Measurements from ENCODE around the gene XRCC3.

XRCC3 gene

DNA sequence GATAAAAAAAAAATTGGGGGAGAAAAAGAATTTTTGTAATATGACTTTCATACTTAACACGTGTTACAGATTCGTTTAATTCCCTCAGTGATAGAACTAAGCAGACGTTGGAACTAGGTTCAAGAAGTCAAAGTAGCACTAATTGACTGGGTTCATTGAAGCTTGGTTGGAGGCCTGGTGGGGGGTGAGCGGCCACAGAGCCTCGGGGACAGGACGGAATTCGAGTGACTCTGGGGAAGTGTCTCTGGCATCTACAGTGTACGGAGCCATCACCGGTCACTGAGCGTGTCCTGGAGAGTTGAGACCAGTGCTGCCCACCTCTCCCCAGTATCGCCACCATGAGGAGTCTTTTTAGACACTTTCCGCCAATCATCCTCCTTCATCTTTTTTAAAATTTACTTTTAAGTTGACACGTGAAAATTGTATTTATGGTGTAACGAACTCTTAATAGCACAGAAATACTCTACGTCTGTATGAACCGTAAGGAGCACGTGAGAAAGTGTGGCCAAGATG lies 1.7 kb upstream of the XRCC3 start:
- Histone ChIP-seq H3K4me3 (ENCODE audit: low read depth, low read length, poor library complexity, severe bottlenecking) (peak overlapping the region; percentile 71), H3K9ac (ENCODE audit: low read length) (peak overlapping the region; percentile 78)

DNA sequence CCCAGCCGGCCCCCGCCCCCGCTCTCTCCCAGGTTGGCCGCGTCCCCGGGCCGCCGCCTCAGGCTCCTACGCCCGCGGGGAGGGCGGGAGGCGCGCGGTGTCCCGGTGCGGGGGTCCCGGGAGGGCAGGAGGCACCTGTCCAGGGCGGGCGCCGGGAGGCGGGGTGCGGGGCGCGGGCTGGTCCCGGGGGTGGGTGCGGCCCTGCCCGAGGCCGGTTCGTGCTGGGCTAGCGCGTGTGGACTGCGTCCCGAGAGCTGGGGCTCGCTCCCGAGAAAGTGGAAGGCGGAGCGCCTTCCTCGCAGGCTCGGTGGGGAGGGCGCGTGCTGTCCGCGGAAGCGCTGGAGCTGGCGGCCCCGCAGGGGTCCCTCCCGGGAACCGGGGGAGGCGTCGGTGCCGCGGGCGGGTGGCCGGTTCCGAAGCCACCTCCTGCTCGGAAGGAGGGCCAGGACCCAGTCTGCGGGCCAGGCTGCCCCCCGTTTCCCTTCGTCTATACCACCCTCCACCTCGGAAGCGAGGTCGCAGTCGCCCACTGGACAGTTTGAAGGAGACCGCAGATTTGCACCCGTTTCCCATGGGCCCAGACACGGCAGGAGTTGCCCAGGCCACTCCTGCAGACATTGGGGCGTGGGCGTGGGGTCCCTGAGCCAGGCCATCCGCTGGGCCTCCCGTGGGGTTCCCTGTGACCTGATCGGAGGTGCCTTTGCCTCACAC lies 995 bp upstream of the XRCC3 start:
- H3K4me2 ChIP-seq (ENCODE audit: low read length): peak overlapping the region; percentile 89
- peaks cover 72% of the 10 kb centered on the region for H3K4me1 ChIP-seq (ENCODE audit: insufficient read depth, low read length, severe bottlenecking)
- H3F3A ChIP-seq (ENCODE audit: insufficient read depth, low read length): no peaks in the 10 kb centered on the region
- peak overlapping the region; percentile 71 for H3K4me3 ChIP-seq (ENCODE audit: low read depth, low read length, poor library complexity, severe bottlenecking)
- H3K79me2 ChIP-seq (ENCODE audit: insufficient read depth, low read length): peaks cover 41% of the 10 kb centered on the region
- H3K9me2 ChIP-seq (ENCODE audit: low read depth, low read length): no peaks in the 10 kb centered on the region
- H3K27ac ChIP-seq (ENCODE audit: low read depth, low read length, poor library complexity, severe bottlenecking): peak overlapping the region; percentile 34
- no peaks in the 10 kb centered on the region for H3K9me3 ChIP-seq (ENCODE audit: low read length)
- H4K20me1 ChIP-seq (ENCODE audit: insufficient read depth, low read length): no peaks in the 10 kb centered on the region
- TF ChIP-seq, protein P1, sequence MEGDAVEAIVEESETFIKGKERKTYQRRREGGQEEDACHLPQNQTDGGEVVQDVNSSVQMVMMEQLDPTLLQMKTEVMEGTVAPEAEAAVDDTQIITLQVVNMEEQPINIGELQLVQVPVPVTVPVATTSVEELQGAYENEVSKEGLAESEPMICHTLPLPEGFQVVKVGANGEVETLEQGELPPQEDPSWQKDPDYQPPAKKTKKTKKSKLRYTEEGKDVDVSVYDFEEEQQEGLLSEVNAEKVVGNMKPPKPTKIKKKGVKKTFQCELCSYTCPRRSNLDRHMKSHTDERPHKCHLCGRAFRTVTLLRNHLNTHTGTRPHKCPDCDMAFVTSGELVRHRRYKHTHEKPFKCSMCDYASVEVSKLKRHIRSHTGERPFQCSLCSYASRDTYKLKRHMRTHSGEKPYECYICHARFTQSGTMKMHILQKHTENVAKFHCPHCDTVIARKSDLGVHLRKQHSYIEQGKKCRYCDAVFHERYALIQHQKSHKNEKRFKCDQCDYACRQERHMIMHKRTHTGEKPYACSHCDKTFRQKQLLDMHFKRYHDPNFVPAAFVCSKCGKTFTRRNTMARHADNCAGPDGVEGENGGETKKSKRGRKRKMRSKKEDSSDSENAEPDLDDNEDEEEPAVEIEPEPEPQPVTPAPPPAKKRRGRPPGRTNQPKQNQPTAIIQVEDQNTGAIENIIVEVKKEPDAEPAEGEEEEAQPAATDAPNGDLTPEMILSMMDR (IDR thresholded peaks at IDR 0.05; ENCODE audit: low read length): no peak
- TF ChIP-seq EZH2 (IDR thresholded peaks at IDR 0.05; ENCODE audit: borderline replicate concordance, low read length): no peak
- H2AFZ ChIP-seq (ENCODE audit: low read length): no peak overlapping the region
- peaks cover 29% of the 10 kb centered on the region; the same call in 1 of the 2 replicates for H3K36me3 ChIP-seq (ENCODE audit: insufficient read depth, low read length)
- H3K27me3 ChIP-seq (ENCODE audit: insufficient read depth, low read length): no peaks in the 10 kb centered on the region
- peak overlapping the region; percentile 78 for H3K9ac ChIP-seq (ENCODE audit: low read length)

More for the DNA sequence above, 1.7 kb upstream of the XRCC3 start:
- no peaks in the 10 kb centered on the region for H4K20me1 ChIP-seq (ENCODE audit: insufficient read depth, low read length)
- H3K4me1 ChIP-seq (ENCODE audit: insufficient read depth, low read length, severe bottlenecking): peaks cover 64% of the 10 kb centered on the region
- peak overlapping the region; percentile 34 for H3K27ac ChIP-seq (ENCODE audit: low read depth, low read length, poor library complexity, severe bottlenecking)
- peak overlapping the region; percentile 89 for H3K4me2 ChIP-seq (ENCODE audit: low read length)
- H3K36me3 ChIP-seq (ENCODE audit: insufficient read depth, low read length): peaks cover 22% of the 10 kb centered on the region; the same call in 1 of the 2 replicates
- H2AFZ ChIP-seq (ENCODE audit: low read length): no peak overlapping the region
- TF ChIP-seq, protein P1 (IDR thresholded peaks at IDR 0.05; ENCODE audit: low read length): no peak
- no peak for TF ChIP-seq EZH2 (IDR thresholded peaks at IDR 0.05; ENCODE audit: borderline replicate concordance, low read length)
- H3F3A ChIP-seq (ENCODE audit: insufficient read depth, low read length): no peaks in the 10 kb centered on the region
- no peaks in the 10 kb centered on the region for H3K9me3 ChIP-seq (ENCODE audit: low read length)
- peaks cover 48% of the 10 kb centered on the region for H3K79me2 ChIP-seq (ENCODE audit: insufficient read depth, low read length)
- H3K27me3 ChIP-seq (ENCODE audit: insufficient read depth, low read length): no peaks in the 10 kb centered on the region
- H3K9me2 ChIP-seq (ENCODE audit: low read depth, low read length): no peaks in the 10 kb centered on the region

DNA sequence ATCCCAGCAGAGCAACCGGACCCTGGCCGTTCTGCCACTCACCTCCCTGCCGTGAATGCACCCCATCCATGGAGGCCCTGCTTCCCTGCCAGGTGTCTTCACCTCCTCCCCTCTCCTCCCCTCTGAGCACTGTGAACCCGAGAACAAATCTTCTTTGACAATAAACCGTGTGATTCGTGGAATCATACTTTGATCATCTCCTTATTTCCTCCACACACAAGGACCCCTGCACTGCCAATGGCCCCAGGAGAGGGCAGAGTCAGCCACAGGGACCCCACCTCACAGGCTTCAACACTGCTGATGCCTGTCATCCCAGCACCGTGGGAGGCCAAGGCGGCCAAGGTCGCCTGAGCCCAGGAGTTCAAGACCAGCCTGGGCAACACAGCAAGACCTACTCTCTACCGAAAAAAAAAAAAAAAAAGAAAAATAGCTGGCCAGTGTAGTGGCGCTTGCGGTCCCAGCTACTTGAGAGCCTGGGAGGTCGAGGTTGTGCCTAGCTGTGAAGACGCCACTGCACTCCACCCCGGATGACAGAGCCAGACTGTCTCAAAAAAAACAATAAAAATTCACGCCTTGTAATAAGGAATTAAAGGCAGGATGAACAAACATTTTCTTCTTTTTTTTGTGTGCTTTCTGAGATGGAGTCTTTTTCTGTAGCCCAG lies 1.1 kb downstream of the XRCC3 start:
- H3K27me3 ChIP-seq (ENCODE audit: insufficient read depth, low read length): no peaks in the 10 kb centered on the region
- no peak overlapping the region for H2AFZ ChIP-seq (ENCODE audit: low read length)
- peak overlapping the region; percentile 76 for H3K4me2 ChIP-seq (ENCODE audit: low read length)
- H3K27ac ChIP-seq (ENCODE audit: low read depth, low read length, poor library complexity, severe bottlenecking): peak overlapping the region; percentile 60
- no peaks in the 10 kb centered on the region for H4K20me1 ChIP-seq (ENCODE audit: insufficient read depth, low read length)
- peaks cover 29% of the 10 kb centered on the region for H3K79me2 ChIP-seq (ENCODE audit: insufficient read depth, low read length)
- peaks cover 68% of the 10 kb centered on the region for H3K4me1 ChIP-seq (ENCODE audit: insufficient read depth, low read length, severe bottlenecking)
- H3K36me3 ChIP-seq (ENCODE audit: insufficient read depth, low read length): peaks cover 47% of the 10 kb centered on the region
- no peaks in the 10 kb centered on the region for H3K9me3 ChIP-seq (ENCODE audit: low read length)
- no peaks in the 10 kb centered on the region for H3F3A ChIP-seq (ENCODE audit: insufficient read depth, low read length)
- peak overlapping the region; percentile 89 for H3K4me3 ChIP-seq (ENCODE audit: low read depth, low read length, poor library complexity, severe bottlenecking)
- TF ChIP-seq EZH2 (IDR thresholded peaks at IDR 0.05; ENCODE audit: borderline replicate concordance, low read length): no peak
- TF ChIP-seq, protein P1 (IDR thresholded peaks at IDR 0.05; ENCODE audit: low read length): peak; percentile 28; the same call in 1 of the 2 replicates
- peak overlapping the region; percentile 93 for H3K9ac ChIP-seq (ENCODE audit: low read length)
- H3K9me2 ChIP-seq (ENCODE audit: low read depth, low read length): no peaks in the 10 kb centered on the region
